GM21447 (cell line): ENCODE measurements around the gene GPRIN2.
"Not testable (repeated sequence)": the region's sequence is repeated elsewhere in the genome, so short reads cannot be mapped to it uniquely, and the experiment has no call there.

Source experiments
- ATAC-seq: cut with Tn5 transposase; IDR thresholded peaks from one replicate; pipeline ENCODE4 v1.9.1; 2021; ENCODE audit not compliant: unreplicated experiment

The GPRIN2 gene

DNA sequence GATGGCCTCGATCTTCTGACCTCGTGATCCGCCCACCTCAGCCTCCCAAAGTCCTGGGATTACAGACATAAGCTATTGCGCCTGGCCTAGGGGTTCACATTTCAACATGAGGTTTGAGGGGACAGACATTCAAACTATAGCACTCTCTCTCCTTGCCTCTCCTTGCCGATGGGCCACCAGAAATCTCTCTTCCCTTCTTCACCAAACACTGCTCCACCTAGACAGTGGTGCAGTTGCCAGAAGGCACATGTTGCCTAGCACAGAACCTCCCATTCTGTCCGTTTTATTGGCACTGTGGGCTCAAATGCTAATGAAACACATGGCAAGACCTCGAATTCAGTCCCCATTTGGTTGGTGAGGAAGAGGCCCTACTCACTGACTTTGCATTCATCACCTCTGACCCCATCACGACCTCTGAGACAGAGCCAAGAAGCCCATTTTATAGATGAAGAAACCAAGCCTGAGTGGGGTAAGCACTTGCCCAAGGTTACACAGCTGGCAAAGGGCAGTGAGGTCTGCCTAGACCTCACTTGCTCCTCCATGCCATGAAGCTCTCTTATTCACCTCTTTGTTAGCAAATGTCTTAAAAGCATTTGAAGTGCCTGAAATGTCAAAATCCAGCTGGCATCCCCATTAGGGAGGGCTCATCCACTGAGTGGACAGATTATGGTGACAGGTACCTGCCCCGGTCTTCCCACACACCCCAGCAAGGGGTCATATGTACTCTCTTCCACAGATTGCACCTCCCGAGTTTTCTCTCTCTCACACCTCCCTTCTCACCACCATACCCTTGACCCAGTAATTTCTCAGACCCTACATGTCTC is 34.0 kb downstream of the GPRIN2 start:
- ATAC-seq, result no peak

DNA sequence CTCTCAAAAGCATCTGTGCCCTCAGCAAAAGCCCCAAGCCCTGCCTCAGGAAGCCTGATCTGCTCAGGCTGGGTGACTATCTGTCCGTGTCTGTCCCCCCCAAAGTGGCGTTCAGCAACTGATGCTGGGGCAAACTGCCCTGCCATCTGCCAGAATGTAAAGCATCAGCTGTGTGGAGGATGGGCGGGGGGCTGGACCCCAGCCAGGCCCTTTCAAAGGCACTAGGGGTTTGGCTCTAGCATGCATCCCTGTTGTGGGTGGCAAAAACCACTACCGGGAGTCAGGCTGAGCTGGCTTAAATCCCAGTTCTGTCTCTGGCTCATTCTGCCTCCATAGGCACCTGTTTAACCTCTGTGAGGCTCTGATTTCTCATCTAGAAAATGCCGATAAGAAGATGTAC is 35.5 kb downstream of the GPRIN2 start:
- ATAC-seq, result no peak

GRCh38 chr10:46520381-46520780 is 36.1 kb downstream of the GPRIN2 start:
- no peak for ATAC-seq

DNA sequence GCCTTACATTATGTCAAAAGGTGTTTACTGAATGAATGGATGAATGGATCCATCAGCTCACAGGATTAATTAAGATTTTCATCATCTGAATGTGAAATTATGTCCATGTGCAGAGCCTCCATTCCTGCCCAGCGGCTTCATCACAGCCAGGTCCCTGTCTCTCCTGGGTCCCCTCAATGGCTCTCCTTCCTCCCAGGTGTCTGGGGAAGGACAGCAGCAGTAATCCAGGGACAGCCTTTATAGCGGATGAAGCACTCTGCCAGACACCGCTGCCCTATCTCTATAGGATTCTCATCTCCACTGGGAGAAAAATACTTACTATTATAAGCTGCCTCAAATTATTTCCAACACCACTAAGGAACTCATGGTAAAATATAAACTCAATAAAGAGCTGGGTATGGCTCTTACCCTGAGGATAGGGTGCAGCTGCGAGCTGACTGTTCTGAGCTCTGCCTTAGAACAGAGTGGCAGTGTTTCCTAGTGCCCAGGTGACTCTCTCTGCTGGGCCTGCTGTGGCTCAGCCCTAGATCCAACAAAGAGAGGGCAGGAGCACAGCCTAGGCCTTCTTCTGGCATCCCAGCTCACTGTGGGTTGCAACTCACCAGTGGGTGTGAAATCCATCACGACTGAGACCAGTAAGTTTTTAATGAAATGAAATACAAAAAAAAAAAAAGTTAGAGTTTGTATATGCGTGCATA is 38.3 kb downstream of the GPRIN2 start:
- ATAC-seq, result no peak

GRCh38 chr10:46517541-46517940 is 38.9 kb downstream of the GPRIN2 start:
- no peak for ATAC-seq

- ATAC-seq, result no peak
Observed at GRCh38 chr10:46516660-46517416, 39.6 kb downstream of the GPRIN2 start.

- no peak for ATAC-seq
Observed at GRCh38 chr10:46515793-46516192, 40.7 kb downstream of the GPRIN2 start.

- ATAC-seq, result no peak
Observed at GRCh38 chr10:46515366-46515765, 41.1 kb downstream of the GPRIN2 start.

GRCh38 chr10:46514899-46515298 is 41.6 kb downstream of the GPRIN2 start:
- no peak for ATAC-seq

GRCh38 chr10:46514431-46514861 is 42.0 kb downstream of the GPRIN2 start:
- ATAC-seq, result no peak

GRCh38 chr10:46513333-46513732 is 43.1 kb downstream of the GPRIN2 start:
- ATAC-seq, result not testable (repeated sequence)

DNA sequence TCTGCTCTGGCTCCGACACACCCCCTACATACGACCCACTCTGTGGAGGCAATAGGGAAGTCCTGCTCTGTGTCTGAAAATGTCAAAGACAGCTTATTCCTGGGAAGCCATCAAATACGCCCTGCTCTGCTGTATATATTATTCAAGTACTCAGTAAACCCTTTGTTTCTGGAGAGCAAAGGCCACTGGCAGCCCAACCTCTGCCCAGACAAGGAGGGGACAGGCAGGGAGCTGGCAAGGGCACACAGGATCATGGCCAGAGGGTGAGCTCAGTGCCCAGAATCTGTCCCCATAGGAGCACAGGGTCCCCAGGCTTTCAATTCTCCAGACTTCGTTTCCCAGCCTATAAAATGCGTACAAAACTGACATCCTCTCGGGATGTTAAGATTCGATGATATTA is 43.7 kb downstream of the GPRIN2 start:
- ATAC-seq, result not testable (repeated sequence)

DNA sequence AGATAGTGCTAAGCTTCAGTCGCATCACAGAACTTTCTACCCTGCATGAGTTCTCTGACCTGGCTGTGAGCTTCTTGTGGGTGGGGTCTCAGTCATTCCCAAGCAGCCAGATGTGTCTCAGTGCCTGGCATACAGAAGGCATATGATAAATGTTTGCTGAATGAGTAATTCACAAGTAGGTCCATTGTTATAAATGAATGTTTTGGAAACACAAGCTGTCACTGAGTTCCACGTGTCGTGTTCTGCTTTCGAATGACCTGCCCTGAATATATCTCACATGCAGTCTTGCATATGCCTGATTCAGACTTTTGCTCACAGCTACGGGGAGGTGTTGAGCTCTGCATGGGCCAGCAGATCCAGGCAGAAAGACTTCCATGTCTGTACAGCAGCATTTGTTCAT is 44.5 kb downstream of the GPRIN2 start:
- not testable (repeated sequence) for ATAC-seq
